Psoas muscle (tissue), 8 donors: Measurements from ENCODE around the gene DUSP8. TPM values are rescaled to one million over a fixed set of nuclear protein-coding genes. Genes with fewer than 3 reads are reported as not detected.

Experiments used
- ATAC-seq, 4 donors: fragments of 200-7000 bp; cut with Tn5 transposase; one replicate each; pipeline ENCODE4 v1.9.1; 2020; ENCODE audit warnings: moderate library complexity in 3 of 4, mild to moderate bottlenecking in 2 of 4
- DNase-seq, 2 donors: peaks; one replicate each; pipeline ENCODE4 v3.0.0-alpha.2; 2020
- H3K27ac ChIP-seq: fragments of 200-600 bp; one replicate; pipeline ENCODE4 v1.8.0; 2022
- H3K27me3 ChIP-seq, 3 donors: fragments of 200-600 bp in 1 of 3; one replicate each; pipeline versions ENCODE4 v1.6.1 to v1.8.0; 2013 to 2022; ENCODE audit warnings: low read length in 2 of 3, mild to moderate bottlenecking in 2 of 3, moderate library complexity in 1 of 3; ENCODE audit not compliant: insufficient read depth in 3 of 3
- H3K36me3 ChIP-seq, 2 donors: fragments of 200-600 bp in 1 of 2; one replicate each; pipeline versions ENCODE4 v1.6.1 to v1.8.0; 2013 to 2022; ENCODE audit warnings: low read depth in 1 of 2, mild to moderate bottlenecking in 1 of 2, moderate library complexity in 1 of 2; ENCODE audit not compliant: insufficient read depth in 1 of 2
- H3K4me1 ChIP-seq: fragments of 200-600 bp; one replicate; pipeline ENCODE4 v1.8.0; 2022
- H3K4me3 ChIP-seq: fragments of 200-600 bp; one replicate; pipeline ENCODE4 v1.8.0; 2022; ENCODE audit warnings: mild to moderate bottlenecking
- H3K9me3 ChIP-seq: fragments of 200-600 bp; one replicate; pipeline ENCODE4 v1.8.0; 2022
- WGBS, 3 donors: extraction: QIAGEN DNeasy Blood & Tissue Kit; methylation state at CpG; one replicate each; pipeline versions ENCODE4 v1.1.6 to v1.1.7; 2013; 5-methylcytosine and 5-hydroxymethylcytosine counted together
- intact Hi-C, 2 donors: fragments of 100-400 bp; cut with DNase I; formaldehyde crosslinking; loops; one replicate each; pipeline versions ENCODE4 v1.11.0 to v1.14.2; 2022
- polyA plus RNA-seq, 3 donors: library from polyadenylated mRNA; stranded (reverse); fragments of 200-250 nt; gene quantifications; one replicate each; pipeline ENCODE4 v1.2.3, GENCODE V29; 2013
- total RNA-seq, 4 donors: library from RNA; stranded (reverse); fragmentation: NEBNext Ultra II Directional in 2 of 4; extraction: Animal tissue kit (Norgen Biotek cat#: 25700) in 2 of 4; gene quantifications; one replicate each; pipeline versions ENCODE4 v1.2.1 to v1.2.4, GENCODE V29; 2021 to 2023
- TF ChIP-seq, protein P1 (sequence below): fragments of 200-600 bp; IDR thresholded peaks from one replicate; pipeline ENCODE4 v1.8.0; 2022; ENCODE audit warnings: antibody characterized with exemption
- donor health status: healthy with polysubstance abuse.
- donor health status: DM: no; HTN: no; CAD: no; lungs with moderate emphysema.
- donor health status: Bipolar disorder and iron deficiency.
- donor health status: healthy.
- donor health status: DM: yes; HTN: yes; CAD: no.
- donor health status: DM: no; HTN: no; CAD: no.
- donor health status: DM: no; HTN: no; CAD: no.
- donor health status: DM: yes; HTN: yes; CAD: no.

Gene DUSP8
- total and polyA plus RNA-seq, 7 donors, result 1.0 to 15.2 (median 9.9) TPM

DNA sequence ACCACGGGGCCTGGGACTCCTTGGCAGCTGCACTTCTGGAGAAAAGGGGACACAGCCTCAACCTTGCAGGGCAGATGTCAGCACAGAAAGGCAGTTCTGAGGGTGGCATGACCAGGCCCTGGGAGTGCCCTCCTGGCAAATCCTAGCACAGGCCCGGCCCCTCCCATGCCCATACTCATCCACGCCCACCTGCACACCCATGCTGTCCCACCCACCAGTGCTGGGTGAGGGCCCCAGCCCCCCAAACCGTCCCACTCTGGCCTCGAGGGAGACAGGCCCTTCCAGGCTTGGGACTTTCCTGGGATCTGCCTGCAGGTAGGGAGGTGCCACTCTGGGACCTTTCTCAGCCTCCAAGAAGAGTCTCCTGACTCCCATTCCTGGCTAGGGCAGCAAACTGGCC lies 10.1 kb downstream of the DUSP8 start:
- Histone ChIP-seq H3K4me3 (no peak overlapping the region), H3K36me3 (peaks cover 0 to 44% of the 10 kb centered on the region in 2 donors), H3K9me3 (no peaks in the 10 kb centered on the region), H3K27me3 (no peaks in the 10 kb centered on the region), H3K27ac (no peak overlapping the region), H3K4me1 (peaks cover 50% of the 10 kb centered on the region)
- TF ChIP-seq, protein P1, sequence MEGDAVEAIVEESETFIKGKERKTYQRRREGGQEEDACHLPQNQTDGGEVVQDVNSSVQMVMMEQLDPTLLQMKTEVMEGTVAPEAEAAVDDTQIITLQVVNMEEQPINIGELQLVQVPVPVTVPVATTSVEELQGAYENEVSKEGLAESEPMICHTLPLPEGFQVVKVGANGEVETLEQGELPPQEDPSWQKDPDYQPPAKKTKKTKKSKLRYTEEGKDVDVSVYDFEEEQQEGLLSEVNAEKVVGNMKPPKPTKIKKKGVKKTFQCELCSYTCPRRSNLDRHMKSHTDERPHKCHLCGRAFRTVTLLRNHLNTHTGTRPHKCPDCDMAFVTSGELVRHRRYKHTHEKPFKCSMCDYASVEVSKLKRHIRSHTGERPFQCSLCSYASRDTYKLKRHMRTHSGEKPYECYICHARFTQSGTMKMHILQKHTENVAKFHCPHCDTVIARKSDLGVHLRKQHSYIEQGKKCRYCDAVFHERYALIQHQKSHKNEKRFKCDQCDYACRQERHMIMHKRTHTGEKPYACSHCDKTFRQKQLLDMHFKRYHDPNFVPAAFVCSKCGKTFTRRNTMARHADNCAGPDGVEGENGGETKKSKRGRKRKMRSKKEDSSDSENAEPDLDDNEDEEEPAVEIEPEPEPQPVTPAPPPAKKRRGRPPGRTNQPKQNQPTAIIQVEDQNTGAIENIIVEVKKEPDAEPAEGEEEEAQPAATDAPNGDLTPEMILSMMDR, result no peak
- DNase-seq, result peak in 1 of 2 donors; percentile 43
- WGBS, 3 donors, result 84 to 85% (median 85%) methylated on average over 5 of the region's 5 CpGs
- ATAC-seq, result no peak
- intact Hi-C loops, result no loop called here

DNA sequence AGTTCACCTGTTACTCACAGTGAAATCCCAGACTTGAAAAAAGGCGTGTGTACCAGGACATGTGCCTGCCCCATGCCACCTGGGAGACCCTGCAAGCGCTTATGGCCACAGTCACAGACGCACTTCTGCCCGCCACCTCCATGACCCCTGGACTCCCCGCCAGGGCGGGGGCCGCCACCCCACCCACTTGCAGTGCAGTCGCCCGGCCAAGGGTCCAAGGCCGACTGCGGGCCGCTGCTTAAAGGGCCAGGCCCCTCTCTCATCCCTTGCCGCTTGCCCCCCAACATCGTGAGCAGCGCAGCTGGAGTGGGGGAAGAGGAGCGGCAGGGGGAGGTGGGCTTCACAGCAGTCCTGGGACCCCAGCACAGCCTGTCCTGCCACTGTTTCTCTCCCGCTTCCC lies 10.8 kb downstream of the DUSP8 start:
- 91 to 95% (median 93%) methylated on average over 17 of the region's 17 CpGs for WGBS, 3 donors
- H3K36me3 ChIP-seq, result peaks cover 0 to 46% of the 10 kb centered on the region in 2 donors
- peaks cover 44% of the 10 kb centered on the region for H3K4me1 ChIP-seq
- H3K4me3 ChIP-seq, result no peak overlapping the region
- no peak for ATAC-seq
- no peaks in the 10 kb centered on the region for H3K9me3 ChIP-seq
- intact Hi-C loops, result no loop called here
- H3K27me3 ChIP-seq, result no peaks in the 10 kb centered on the region
- peak in 1 of 2 donors; percentile 45 for DNase-seq
- TF ChIP-seq, protein P1, result no peak
- H3K27ac ChIP-seq, result peak overlapping the region; percentile 89

DNA sequence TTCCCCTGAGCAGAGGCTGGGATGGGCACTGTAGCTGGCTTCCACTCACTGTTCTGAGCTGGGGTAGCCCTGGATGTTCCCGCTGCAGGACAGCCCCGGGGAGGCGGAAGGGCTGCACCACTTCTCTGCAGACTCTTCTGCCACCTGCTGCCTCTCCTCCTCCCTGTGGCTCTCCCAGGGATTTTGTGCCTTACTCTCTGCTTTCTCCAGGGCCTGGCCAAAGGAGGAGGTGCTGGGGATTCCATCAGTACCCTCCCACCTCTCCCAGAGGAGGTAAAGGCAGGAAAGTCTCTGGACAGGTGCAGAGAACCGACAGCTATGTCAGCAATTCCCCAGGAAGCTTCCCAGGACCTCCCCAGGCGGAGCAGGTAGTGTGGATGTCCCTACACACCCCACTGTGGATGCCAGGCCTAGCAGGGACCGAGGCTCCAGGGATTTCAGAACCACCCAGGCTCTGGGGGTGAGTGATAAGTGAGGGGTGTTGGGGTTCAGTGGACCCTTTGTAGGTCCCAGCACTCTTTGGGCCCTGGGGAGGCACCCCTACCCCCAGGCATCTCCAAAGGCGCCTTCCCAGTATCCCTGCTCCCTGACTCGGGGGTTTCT lies 11.3 kb downstream of the DUSP8 start:
- H3K4me3 ChIP-seq, result no peak overlapping the region
- peaks cover 0 to 48% of the 10 kb centered on the region in 2 donors for H3K36me3 ChIP-seq
- TF ChIP-seq, protein P1, result no peak
- peak overlapping the region; percentile 89 for H3K27ac ChIP-seq
- peak in 1 of 2 donors; percentile 49 for DNase-seq
- no peak for ATAC-seq
- intact Hi-C loops, result no loop called here
- no peaks in the 10 kb centered on the region for H3K27me3 ChIP-seq
- no peaks in the 10 kb centered on the region for H3K9me3 ChIP-seq
- 74 to 80% (median 76%) methylated on average over 8 of the region's 8 CpGs for WGBS, 3 donors
- H3K4me1 ChIP-seq, result peaks cover 44% of the 10 kb centered on the region

DNA sequence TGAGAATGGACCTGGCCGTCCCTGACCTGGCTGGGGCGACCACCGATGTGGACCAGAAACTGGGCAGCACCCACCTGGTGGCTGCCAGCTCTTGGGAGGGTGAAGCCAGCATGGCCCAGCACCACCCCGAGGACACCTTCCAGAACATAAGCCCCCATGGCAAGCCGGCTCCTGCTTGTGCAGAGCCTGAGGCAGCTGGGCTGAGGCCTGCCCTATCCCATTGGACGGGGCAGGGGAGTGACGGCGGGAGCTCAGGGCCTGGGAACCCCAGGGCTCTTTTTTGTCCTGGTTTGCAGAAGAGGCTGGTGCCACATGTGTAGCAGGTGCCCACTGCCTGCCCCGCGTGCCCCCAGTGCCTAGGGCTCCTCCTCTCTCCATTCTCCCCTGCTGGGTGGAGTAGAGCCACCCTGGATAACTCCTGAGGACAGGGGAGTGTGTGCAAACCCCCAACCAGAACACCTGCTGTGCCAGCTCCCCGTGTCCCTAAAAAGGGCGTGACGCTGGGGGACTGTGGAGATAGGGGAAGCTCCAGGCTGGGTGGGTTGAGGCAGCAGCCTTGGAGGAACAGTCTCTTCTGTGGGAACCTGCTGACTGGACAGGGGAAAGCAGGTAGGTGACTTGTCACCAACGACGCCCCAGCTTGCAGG lies 11.9 kb downstream of the DUSP8 start:
- intact Hi-C loops, result no loop called here
- peaks cover 0 to 48% of the 10 kb centered on the region in 2 donors for H3K36me3 ChIP-seq
- no peak for DNase-seq
- H3K4me3 ChIP-seq, result no peak overlapping the region
- TF ChIP-seq, protein P1, result no peak
- H3K4me1 ChIP-seq, result peaks cover 44% of the 10 kb centered on the region
- no peaks in the 10 kb centered on the region for H3K27me3 ChIP-seq
- H3K27ac ChIP-seq, result peak overlapping the region; percentile 89
- H3K9me3 ChIP-seq, result no peaks in the 10 kb centered on the region
- ATAC-seq, result peak in 1 of 4 donors; percentile 6
- 45 to 59% (median 54%) methylated on average over 14 to 15 of the region's 15 CpGs for WGBS, 3 donors
